ENCODE data around the gene KBTBD7.
"Not testable (repeated sequence)": the region's sequence is repeated elsewhere in the genome, so short reads cannot be mapped to it uniquely, and the experiment has no call there.

The KBTBD7 gene

DNA sequence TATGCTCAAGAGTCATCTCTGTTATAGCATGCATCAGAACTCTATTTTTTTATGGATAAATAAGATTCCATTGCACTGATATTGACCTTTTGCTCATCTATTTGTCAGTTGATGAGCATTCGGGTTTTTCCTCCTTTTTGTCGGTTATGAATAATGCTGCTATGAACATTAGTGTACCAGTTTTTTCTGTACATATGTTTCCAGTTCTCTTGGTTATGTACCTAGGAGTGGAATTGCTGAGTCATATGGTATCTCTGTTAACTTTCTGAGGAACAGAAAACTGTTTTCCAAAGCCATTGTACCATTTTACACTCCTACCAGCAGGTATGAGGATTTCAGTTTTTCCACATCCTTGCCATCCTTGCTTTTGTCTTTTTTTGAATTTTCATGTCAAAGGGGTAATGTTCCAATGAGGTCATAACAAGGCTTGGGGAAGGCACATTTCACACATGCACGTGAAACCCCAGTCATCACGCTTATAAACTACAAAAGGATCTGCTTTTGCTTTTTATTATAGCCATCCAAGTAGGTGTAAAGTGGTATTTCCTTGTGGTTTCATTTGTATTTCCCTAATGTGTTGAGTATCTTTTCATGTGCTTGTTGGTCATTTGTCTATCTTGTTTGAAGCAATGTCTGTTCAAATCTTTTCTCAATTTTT lies 14.6 kb downstream of the KBTBD7 start:
- DNase-seq (ENCODE audit: low read depth in 1 of 2, low spot score in 1 of 2): no peak
- in situ Hi-C loops (cut with HindIII; ENCODE audit: low pct_unique_long_range_greater_than_20kb, low sequenced_read_pairs): no loop called here
- TF ChIP-seq JUND (IDR thresholded peaks at IDR 0.05; ENCODE audit: low read depth): no peak

DNA sequence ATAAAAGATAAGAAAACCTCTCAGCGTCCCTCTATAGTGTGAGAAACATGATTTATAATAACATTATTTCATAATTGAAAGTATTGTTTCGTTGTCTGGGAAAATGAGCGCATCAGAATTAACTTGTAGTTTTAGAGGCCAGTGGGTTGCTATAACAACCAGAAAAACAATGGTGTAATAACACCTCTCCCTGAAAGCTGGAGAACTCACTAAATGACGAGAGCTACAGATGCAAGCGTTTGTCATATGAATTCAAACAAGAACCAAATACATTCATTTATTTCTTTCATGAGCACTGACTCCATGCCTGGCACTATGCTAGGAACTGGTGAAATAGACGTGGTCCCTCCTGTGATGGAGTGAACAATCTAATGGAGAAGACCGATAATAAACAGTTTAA lies 16.3 kb downstream of the KBTBD7 start:
- DNase-seq (ENCODE audit: low read depth in 1 of 2, low spot score in 1 of 2): no peak
- in situ Hi-C loops (cut with HindIII; ENCODE audit: low pct_unique_long_range_greater_than_20kb, low sequenced_read_pairs): no loop called here
- no peak for TF ChIP-seq JUND (IDR thresholded peaks at IDR 0.05; ENCODE audit: low read depth)

DNA sequence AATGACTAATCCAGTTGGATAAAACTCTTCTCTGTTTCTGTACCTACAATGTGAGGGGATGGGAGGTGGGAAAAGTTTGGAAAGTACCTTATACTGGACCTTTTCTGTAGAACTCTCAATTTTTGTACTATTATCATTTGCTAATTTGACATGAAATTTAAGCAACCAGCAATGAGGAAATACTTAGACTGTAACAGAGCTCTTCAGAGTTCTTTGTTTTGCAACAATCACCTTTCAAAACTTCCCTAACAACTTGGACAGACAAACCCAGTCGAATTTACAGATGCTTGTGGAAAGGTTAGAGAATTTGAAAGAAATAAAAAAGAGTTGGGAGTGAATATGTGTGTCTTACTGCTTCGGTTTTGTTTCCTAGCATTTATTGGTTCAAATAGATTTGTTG lies 16.8 kb downstream of the KBTBD7 start:
- no peak for TF ChIP-seq JUND (IDR thresholded peaks at IDR 0.05; ENCODE audit: low read depth)
- DNase-seq (ENCODE audit: low read depth in 1 of 2, low spot score in 1 of 2): no peak
- in situ Hi-C loops (cut with HindIII; ENCODE audit: low pct_unique_long_range_greater_than_20kb, low sequenced_read_pairs): no loop called here

DNA sequence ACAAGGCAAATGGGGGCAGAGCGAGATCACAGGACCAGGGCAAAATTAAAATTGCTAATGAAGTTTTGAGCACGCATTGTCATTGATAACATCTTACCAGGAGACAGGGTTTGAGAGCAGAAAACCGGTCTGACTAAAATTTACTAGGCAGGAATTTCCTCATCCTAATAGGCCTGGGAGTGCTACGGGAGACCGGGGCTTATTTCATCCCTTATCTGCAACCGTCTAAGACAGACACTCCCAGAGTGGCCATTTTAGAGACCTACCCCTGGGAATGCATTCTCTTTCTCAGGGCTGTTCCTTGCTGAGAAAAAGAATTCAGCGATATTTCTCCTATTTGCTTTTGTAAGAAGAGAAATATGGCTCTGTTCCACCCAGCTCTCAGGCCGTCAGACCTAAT lies 18.8 kb downstream of the KBTBD7 start:
- in situ Hi-C loops (cut with HindIII; ENCODE audit: low pct_unique_long_range_greater_than_20kb, low sequenced_read_pairs); DNase-seq (ENCODE audit: low read depth in 1 of 2, low spot score in 1 of 2): not testable (repeated sequence)

DNA sequence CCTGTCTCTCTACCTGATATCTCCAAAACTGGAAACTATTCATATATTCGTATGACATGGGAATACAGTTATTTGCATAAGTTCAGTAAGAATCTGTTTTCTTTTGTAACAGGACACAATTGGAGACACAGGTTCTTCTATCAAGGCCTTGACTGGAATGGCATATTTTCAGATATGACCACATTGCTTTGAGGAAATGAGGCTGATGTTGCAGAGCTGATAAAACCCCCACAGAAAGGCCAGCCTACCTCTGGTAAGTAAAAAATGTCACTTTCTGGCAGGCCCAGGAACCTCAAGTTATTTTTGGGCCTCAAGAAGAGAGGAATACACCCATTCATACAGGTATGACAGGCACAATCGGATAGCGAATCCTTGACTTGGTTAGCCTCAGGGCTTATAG lies 32.2 kb downstream of the KBTBD7 start:
- no peak for TF ChIP-seq JUND (IDR thresholded peaks at IDR 0.05; ENCODE audit: low read depth)
- no peak for DNase-seq (ENCODE audit: low read depth in 1 of 2, low spot score in 1 of 2)
- in situ Hi-C loops (cut with HindIII; ENCODE audit: low pct_unique_long_range_greater_than_20kb, low sequenced_read_pairs): no loop called here

DNA sequence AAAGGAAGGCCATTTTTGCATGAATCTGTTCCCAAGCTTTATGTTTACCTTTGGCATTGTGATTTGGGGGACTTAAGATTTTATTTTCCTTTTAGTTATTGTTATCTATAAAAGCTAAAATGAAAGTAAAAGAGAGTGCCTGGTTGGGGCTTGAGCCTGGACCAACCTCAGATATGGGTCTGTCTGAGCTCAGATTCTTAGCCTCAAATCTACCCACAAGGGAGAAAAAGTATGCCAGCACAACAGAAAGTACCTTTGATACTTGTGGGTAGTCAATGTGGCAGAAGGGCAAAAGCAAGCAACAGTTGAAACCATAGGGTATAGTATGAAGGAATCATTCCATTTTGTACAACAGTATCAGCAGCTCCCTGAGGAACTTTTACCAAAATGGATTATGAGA lies 35.2 kb downstream of the KBTBD7 start:
- no peak for TF ChIP-seq JUND (IDR thresholded peaks at IDR 0.05; ENCODE audit: low read depth)
- in situ Hi-C loops (cut with HindIII; ENCODE audit: low pct_unique_long_range_greater_than_20kb, low sequenced_read_pairs): no loop called here
- no peak for DNase-seq (ENCODE audit: low read depth in 1 of 2, low spot score in 1 of 2)

DNA sequence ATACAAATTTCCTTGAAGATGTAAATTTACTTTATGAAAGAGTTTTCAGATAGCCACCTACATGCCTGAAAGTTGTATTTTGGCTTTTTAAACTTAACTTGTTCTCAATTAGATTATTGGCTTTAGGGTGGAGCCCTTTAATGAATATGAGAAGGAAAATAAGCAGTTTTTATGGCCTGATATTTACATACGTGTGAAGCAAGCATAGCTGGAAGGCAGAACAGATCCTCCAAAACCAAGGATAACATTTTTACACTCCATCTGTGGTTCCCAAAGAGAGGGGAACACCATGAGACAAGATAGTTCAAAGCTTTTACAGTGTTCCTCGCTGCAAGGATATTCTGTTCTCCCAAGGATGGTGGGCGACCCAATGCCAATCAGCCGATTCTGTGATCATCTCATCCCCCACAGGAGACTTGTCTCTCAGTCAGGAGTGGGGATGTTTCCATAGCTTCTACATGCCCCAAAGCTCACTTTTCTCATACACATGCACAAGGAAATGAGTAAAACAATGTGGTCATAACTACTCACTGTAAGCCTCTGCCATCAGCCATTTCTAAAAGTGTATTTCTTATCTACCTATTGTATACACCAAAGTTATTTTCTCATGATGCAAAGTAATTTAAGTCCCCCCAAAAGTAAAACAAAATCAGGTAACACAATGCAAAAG lies 37.2 kb downstream of the KBTBD7 start:
- no peak for TF ChIP-seq JUND (IDR thresholded peaks at IDR 0.05; ENCODE audit: low read depth)
- DNase-seq (ENCODE audit: low read depth in 1 of 2, low spot score in 1 of 2): no peak
- in situ Hi-C loops (cut with HindIII; ENCODE audit: low pct_unique_long_range_greater_than_20kb, low sequenced_read_pairs): no loop called here

DNA sequence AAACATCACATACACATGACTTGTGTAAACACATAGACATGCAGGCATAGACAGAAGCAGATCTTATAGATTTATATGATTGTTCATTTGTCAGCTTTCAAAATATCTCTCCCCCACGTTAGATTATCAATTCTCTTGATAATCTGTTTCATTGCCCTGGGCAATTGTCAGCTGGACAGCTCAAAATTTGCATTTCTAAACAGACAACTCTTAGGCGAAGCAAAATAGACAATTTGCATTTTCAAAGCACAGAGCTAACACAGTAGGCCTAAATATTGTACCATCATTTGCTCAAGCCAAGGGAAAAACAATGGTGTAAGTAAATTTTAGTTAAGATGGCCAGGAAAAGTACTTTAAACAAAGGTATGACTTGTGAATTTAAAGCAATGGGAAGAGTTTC lies 37.7 kb downstream of the KBTBD7 start:
- no peak for TF ChIP-seq JUND (IDR thresholded peaks at IDR 0.05; ENCODE audit: low read depth)
- in situ Hi-C loops (cut with HindIII; ENCODE audit: low pct_unique_long_range_greater_than_20kb, low sequenced_read_pairs): no loop called here
- no peak for DNase-seq (ENCODE audit: low read depth in 1 of 2, low spot score in 1 of 2)

DNA sequence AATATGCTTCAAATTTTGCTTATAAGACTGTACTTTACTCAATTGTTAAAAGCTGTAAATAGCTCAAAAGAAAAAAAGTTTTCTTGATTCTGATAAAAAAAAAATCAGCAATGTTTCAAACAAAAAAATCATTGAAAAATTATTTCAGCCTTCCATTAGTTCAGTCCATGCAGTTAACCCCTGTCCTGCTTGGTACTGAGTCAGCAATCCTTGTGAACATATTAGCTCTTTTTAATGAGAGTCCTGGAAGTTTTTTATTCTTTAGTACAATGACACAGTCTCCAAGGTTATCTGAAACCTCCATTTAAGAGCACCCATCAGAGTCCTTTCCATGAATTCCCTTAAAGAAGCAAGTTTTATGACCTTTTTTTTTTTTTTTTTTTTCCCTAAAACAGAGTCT lies 40.3 kb downstream of the KBTBD7 start:
- no peak for TF ChIP-seq JUND (IDR thresholded peaks at IDR 0.05; ENCODE audit: low read depth)
- in situ Hi-C loops (cut with HindIII; ENCODE audit: low pct_unique_long_range_greater_than_20kb, low sequenced_read_pairs): no loop called here
- DNase-seq (ENCODE audit: low read depth in 1 of 2, low spot score in 1 of 2): no peak

DNA sequence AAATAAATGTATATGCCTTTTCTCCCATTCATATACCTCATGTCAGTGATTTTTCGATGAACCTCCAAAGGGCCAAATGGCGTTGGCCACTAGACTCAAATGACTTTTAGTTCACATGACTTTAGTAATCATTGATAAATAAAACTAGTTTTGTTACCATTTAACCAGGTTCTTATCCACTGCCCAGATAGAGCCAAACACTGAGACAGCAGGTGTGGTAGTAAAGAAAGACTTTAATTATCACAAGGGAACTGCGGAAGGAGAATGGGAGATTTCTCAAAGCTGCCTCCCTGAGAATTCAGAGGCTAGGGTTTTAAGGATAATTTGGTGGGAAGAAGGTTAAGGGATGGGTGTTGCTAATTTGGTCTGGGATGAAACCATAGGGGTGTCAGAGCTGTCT lies 42.4 kb downstream of the KBTBD7 start:
- DNase-seq (ENCODE audit: low read depth in 1 of 2, low spot score in 1 of 2): no peak
- in situ Hi-C loops (cut with HindIII; ENCODE audit: low pct_unique_long_range_greater_than_20kb, low sequenced_read_pairs): no loop called here
- no peak for TF ChIP-seq JUND (IDR thresholded peaks at IDR 0.05; ENCODE audit: low read depth)

DNA sequence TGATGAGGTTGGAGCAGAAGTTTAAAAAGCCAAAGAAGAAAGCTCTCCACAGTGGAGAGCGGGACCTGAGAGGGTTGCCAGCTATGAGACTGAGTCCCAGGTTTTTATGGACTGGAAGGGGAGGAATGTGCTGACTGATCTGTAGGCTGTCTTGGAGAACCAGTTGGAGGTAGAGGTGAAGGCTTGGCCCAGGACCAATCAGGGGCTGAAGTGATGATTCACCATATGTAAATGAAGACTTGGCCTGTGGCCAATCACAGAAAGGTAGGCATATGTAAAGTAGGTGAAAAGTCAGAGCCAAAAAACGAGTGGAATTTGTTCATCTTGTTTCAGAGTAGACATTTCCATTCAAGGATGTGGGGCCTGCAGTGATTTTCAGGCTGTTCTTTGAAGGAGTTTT lies 44.3 kb downstream of the KBTBD7 start:
- DNase-seq (ENCODE audit: low read depth in 1 of 2, low spot score in 1 of 2): peak in 1 of 2 experiments; percentile 36
- no peak for TF ChIP-seq JUND (IDR thresholded peaks at IDR 0.05; ENCODE audit: low read depth)
- in situ Hi-C loops (cut with HindIII; ENCODE audit: low pct_unique_long_range_greater_than_20kb, low sequenced_read_pairs): no loop called here

DNA sequence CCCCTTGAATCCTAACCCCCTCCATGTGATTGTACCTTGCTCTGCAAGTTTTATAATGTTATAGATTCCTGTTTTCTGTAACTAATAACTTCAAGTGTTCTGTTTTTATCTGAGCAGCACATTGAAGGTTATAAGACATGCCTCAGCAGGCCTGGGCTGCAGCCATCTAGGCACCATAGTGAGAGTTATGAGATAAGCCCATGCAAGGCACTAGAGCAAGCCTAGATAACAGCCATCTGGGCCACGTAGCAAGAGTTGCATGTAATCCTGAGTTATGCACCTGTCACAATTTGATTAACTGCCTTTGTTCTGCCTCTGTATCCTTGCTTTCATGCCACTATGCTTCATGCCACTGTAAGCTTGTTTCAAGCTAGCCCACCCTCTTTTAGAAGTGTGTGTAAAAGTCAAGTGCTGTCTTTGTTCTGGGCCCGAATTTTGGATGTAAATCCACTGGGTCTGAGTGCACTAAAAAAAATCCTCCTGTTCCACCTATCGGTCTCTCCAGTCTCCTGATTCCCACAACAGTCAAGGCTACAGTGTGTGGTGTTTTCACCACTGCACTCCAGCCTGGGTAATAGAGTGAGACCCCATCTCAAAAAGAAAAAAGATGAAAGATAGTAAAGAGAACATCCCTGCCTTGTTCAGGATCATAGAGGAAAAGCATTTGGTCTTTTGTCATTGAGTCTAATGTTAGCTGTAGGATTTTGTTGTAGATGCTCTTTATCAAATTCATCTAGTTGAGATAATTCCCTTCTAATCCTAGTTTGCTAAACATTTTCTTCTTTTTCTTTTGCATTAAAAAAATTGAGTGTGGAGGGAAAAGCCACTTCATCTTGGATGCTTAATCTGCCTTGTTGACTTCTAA lies 45.7 kb downstream of the KBTBD7 start:
- in situ Hi-C loops (cut with HindIII; ENCODE audit: low pct_unique_long_range_greater_than_20kb, low sequenced_read_pairs): no loop called here
- no peak for TF ChIP-seq JUND (IDR thresholded peaks at IDR 0.05; ENCODE audit: low read depth)
- DNase-seq (ENCODE audit: low read depth in 1 of 2, low spot score in 1 of 2): no peak
